Skeletal muscle cell (primary cell): Measurements from ENCODE around the gene CDK9.
"Not testable (repeated sequence)": the region's sequence is repeated elsewhere in the genome, so short reads cannot be mapped to it uniquely, and the experiment has no call there.

Experiments
- DNase-seq: peaks from one replicate; pipeline ENCODE4 v3.0.0-alpha.2; 2010; ENCODE audit warnings: low read depth
- H3K4me3 ChIP-seq: 2 replicates; pipeline ENCODE4 v1.5.1; 2011; ENCODE audit warnings: low read depth, mild to moderate bottlenecking, control low read depth, low read length, moderate library complexity

The CDK9 gene

GRCh38 chr9:127785933-127786772, at the start of gene CDK9:
Gene CDK9 (plus strand): TSS chr9:127786034. CDS start chr9:127786149, 115 bp downstream.
- H3K4me3 ChIP-seq, result peak within 1 kb of the TSS; percentile 84
- DNase-seq, result peak; percentile 57

GRCh38 chr9:127738666-127739065, 47.2 kb upstream of the CDK9 start:
- no peak for DNase-seq
- H3K4me3 ChIP-seq, result no peak overlapping the region

GRCh38 chr9:127739614-127740330, 46.1 kb upstream of the CDK9 start:
- no peak overlapping the region for H3K4me3 ChIP-seq
- no peak for DNase-seq

- H3K4me3 ChIP-seq, result peak overlapping the region; percentile 30
- no peak for DNase-seq
Measured at GRCh38 chr9:127741831-127742434, 43.9 kb upstream of the CDK9 start.

GRCh38 chr9:127742435-127743088, 43.3 kb upstream of the CDK9 start:
- peak overlapping the region; percentile 30 for H3K4me3 ChIP-seq
- peak; percentile 23 for DNase-seq

GRCh38 chr9:127744398-127745110, 41.3 kb upstream of the CDK9 start:
- no peak for DNase-seq
- H3K4me3 ChIP-seq, result no peak overlapping the region

GRCh38 chr9:127746959-127747569, 38.8 kb upstream of the CDK9 start:
- H3K4me3 ChIP-seq, result no peak overlapping the region
- no peak for DNase-seq

- no peak for DNase-seq
- H3K4me3 ChIP-seq, result no peak overlapping the region
Measured at GRCh38 chr9:127749090-127749787, 36.6 kb upstream of the CDK9 start.

GRCh38 chr9:127751269-127752054, 34.4 kb upstream of the CDK9 start:
- H3K4me3 ChIP-seq, result no peak overlapping the region
- DNase-seq, result no peak

- no peak overlapping the region for H3K4me3 ChIP-seq
- no peak for DNase-seq
Measured at GRCh38 chr9:127753148-127753547, 32.7 kb upstream of the CDK9 start.

GRCh38 chr9:127753622-127754021, 32.2 kb upstream of the CDK9 start:
- H3K4me3 ChIP-seq, result no peak overlapping the region
- DNase-seq, result no peak

- no peak overlapping the region for H3K4me3 ChIP-seq
- no peak for DNase-seq
Measured at GRCh38 chr9:127754099-127755060, 31.5 kb upstream of the CDK9 start.

- DNase-seq, result no peak
- no peak overlapping the region for H3K4me3 ChIP-seq
Measured at GRCh38 chr9:127755061-127756060, 30.5 kb upstream of the CDK9 start.

- no peak for DNase-seq
- no peak overlapping the region for H3K4me3 ChIP-seq
Measured at GRCh38 chr9:127756233-127756632, 29.6 kb upstream of the CDK9 start.

GRCh38 chr9:127756776-127757175, 29.1 kb upstream of the CDK9 start:
- H3K4me3 ChIP-seq, DNase-seq: not testable (repeated sequence)
